HepG2 (cell line): Measurements from ENCODE around the gene MBD3. TPM values are rescaled to one million over a fixed set of nuclear protein-coding genes. Genes with fewer than 3 reads are reported as not detected.

Experiments used
- ARNT2 ChIP-seq: sonication (generic); formaldehyde crosslinking; IDR thresholded peaks from 2 replicates; pipeline ENCODE4 v1.8.0; 2022; ENCODE audit warnings: mild to moderate bottlenecking, low read depth, missing genetic modification reagents, moderate library complexity
- ATRX ChIP-seq: sonication (generic); formaldehyde crosslinking; IDR thresholded peaks from 2 replicates; pipeline ENCODE4 v1.4.0; 2020; ENCODE audit warnings: missing genetic modification reagents, borderline replicate concordance
- CBX1 ChIP-seq: IDR thresholded peaks from one replicate; pipeline ENCODE4 v1.6.1; 2016; ENCODE audit warnings: antibody characterized with exemption, low read depth
- DDIT3 ChIP-seq: sonication (generic); formaldehyde crosslinking; IDR thresholded peaks from 2 replicates; pipeline ENCODE4 v1.4.0; 2020; ENCODE audit warnings: mild to moderate bottlenecking, missing genetic modification reagents
- FOXP1 ChIP-seq, 2 experiments: fragments of 450-650 bp in 1 of 2; IDR thresholded peaks; 2 replicates each; pipeline ENCODE4 v1.6.1; 2017 to 2018; ENCODE audit warnings: antibody characterized with exemption in 1 of 2
- HNF4A ChIP-seq: sonication (generic); formaldehyde crosslinking; IDR thresholded peaks from 2 replicates; pipeline ENCODE4 v1.4.0; 2020; ENCODE audit warnings: missing genetic modification reagents
- HOXA3 ChIP-seq: sonication (generic); formaldehyde crosslinking; IDR thresholded peaks from 2 replicates; pipeline ENCODE4 v1.5.0; 2020; ENCODE audit warnings: missing genetic modification reagents
- KLF12 ChIP-seq: sonication (generic); formaldehyde crosslinking; IDR thresholded peaks from 2 replicates; pipeline ENCODE4 v1.4.0; 2020; ENCODE audit warnings: missing genetic modification reagents, borderline replicate concordance
- KLF9 ChIP-seq: IDR thresholded peaks from 2 replicates; pipeline ENCODE4 v1.6.1; 2016; ENCODE audit warnings: low read depth
- MYNN ChIP-seq: sonication (generic); formaldehyde crosslinking; IDR thresholded peaks from 2 replicates; pipeline ENCODE4 v1.4.0; 2020; ENCODE audit warnings: mild to moderate bottlenecking, low read depth, missing genetic modification reagents
- NFYC ChIP-seq: IDR thresholded peaks from 2 replicates; pipeline ENCODE4 v1.6.1; 2016; ENCODE audit warnings: missing genetic modification reagents, missing compliant biosample characterization
- NKX3-1 ChIP-seq: sonication (generic); formaldehyde crosslinking; IDR thresholded peaks from 2 replicates; pipeline ENCODE4 v1.5.0; 2020; ENCODE audit warnings: missing genetic modification reagents
- ONECUT2 ChIP-seq: sonication (generic); formaldehyde crosslinking; IDR thresholded peaks from 2 replicates; pipeline ENCODE4 v1.4.0; 2020; ENCODE audit warnings: missing genetic modification reagents
- PHB2 ChIP-seq: fragments of 450-650 bp; IDR thresholded peaks from 2 replicates; pipeline ENCODE4 v1.6.1; 2018; ENCODE audit not compliant: partially characterized antibody
- PHF20 ChIP-seq: sonication (generic); formaldehyde crosslinking; IDR thresholded peaks from 2 replicates; pipeline ENCODE4 v1.5.0; 2020; ENCODE audit warnings: mild to moderate bottlenecking, missing genetic modification reagents
- SCMH1 ChIP-seq: sonication (generic); formaldehyde crosslinking; IDR thresholded peaks from 2 replicates; pipeline ENCODE4 v1.9.0; 2021; ENCODE audit warnings: missing genetic modification reagents, mild to moderate bottlenecking, borderline replicate concordance
- SP5 ChIP-seq: IDR thresholded peaks from 2 replicates; pipeline ENCODE4 v1.6.1; 2016; ENCODE audit warnings: low read depth, borderline replicate concordance
- ZBTB39 ChIP-seq: sonication (generic); formaldehyde crosslinking; IDR thresholded peaks from 2 replicates; pipeline ENCODE4 v1.5.0; 2020; ENCODE audit warnings: missing genetic modification reagents
- ZFP41 ChIP-seq: sonication (generic); formaldehyde crosslinking; IDR thresholded peaks from 2 replicates; pipeline ENCODE4 v1.4.0; 2020; ENCODE audit warnings: mild to moderate bottlenecking, missing genetic modification reagents, borderline replicate concordance
- ZHX2 ChIP-seq, 2 experiments: sonication (generic) in 1 of 2; formaldehyde crosslinking in 1 of 2; IDR thresholded peaks; 2 replicates each; pipeline versions ENCODE4 v1.6.1 to v1.9.0; 2014 to 2022; ENCODE audit warnings: antibody characterized with exemption in 1 of 2, borderline replicate concordance in 1 of 2, inconsistent platforms in 1 of 2, low read depth in 1 of 2, missing genetic modification reagents in 1 of 2
- ZMYM2 ChIP-seq: sonication (generic); formaldehyde crosslinking; IDR thresholded peaks from 2 replicates; pipeline ENCODE4 v1.8.0; 2022; ENCODE audit warnings: mild to moderate bottlenecking, missing genetic modification reagents
- ZNF850 ChIP-seq: sonication (generic); formaldehyde crosslinking; conservative IDR thresholded peaks from 2 replicates; pipeline ENCODE4 v1.9.0; 2021; ENCODE audit warnings: mild to moderate bottlenecking, missing genetic modification reagents
- polyA plus RNA-seq, 8 experiments: library from polyadenylated mRNA; depleted of rRNA in 3 of 8; stranded (reverse) in 7 of 8; unstranded in 1 of 8; fragments of >200 nt; fragmentation: Illumina TruSeq in 4 of 8; extraction: Trizol in 4 of 8; gene quantifications; 2 replicates each; pipeline versions ENCODE4 v1.2.1 to v1.2.3, GENCODE V29; 2011 to 2016; ENCODE audit warnings: low read depth in 4 of 8, missing spikeins in 1 of 8, mixed read lengths in 1 of 8; ENCODE audit not compliant: insufficient read depth in 1 of 8
- total RNA-seq, 5 experiments: library from RNA; depleted of rRNA; stranded (reverse); fragments of >200 nt; fragmentation: Illumina TruSeq; extraction: Trizol; gene quantifications; 2 replicates each; pipeline ENCODE4 v1.2.3, GENCODE V29; 2016; ENCODE audit warnings: low read depth in 1 of 5

The MBD3 gene
- total and polyA plus RNA-seq, 2 of the 13 experiments (the other 11 are each of a cell fraction or from before 2014, with no cell fraction given) = 21.2 to 76.9 TPM

- TF ChIP-seq ZHX2 (IDR thresholded peaks at IDR 0.05; ENCODE audit: low read depth) (no peak), ZHX2 (CRISPR knock-in tag; IDR thresholded peaks at IDR 0.05; ENCODE audit: borderline replicate concordance) (peak; percentile 90; the same call in 1 of the 2 replicates), DDIT3 (CRISPR knock-in tag) (no peak), KLF12 (CRISPR knock-in tag) (peak; percentile 64), NFYC (no peak), HNF4A (no peak), ZMYM2 (no peak), ONECUT2 (CRISPR knock-in tag) (0 out of 2 replicates have a peak, but pooled peaks have one; percentile 29), ATRX (CRISPR knock-in tag) (no peak), SP5 (CRISPR knock-in tag) (no peak), ZFP41 (peak; percentile 63; the same call in 1 of the 2 replicates), ZNF850 (no peak), KLF9 (CRISPR knock-in tag) (no peak), MYNN (peak; percentile 66; the same call in 1 of the 2 replicates), SCMH1 (CRISPR knock-in tag) (no peak), FOXP1 (IDR thresholded peaks at IDR 0.05) (no peak), FOXP1 (CRISPR knock-in tag; IDR thresholded peaks at IDR 0.05) (no peak), CBX1 (no peak), PHF20 (CRISPR knock-in tag) (no peak), HOXA3 (CRISPR knock-in tag) (peak; percentile 72), PHB2 (no peak), NKX3-1 (peak; percentile 78; the same call in 1 of the 2 replicates), ZBTB39 (CRISPR knock-in tag) (no peak), ARNT2 (CRISPR knock-in tag) (peak; percentile 95)
Measured at GRCh38 chr19:1568320-1569019, 24.2 kb downstream of the MBD3 start, which contains the start of gene MEX3D (continued).
